Measurements from ENCODE around the gene MAN2A1.

MAN2A1 gene

DNA sequence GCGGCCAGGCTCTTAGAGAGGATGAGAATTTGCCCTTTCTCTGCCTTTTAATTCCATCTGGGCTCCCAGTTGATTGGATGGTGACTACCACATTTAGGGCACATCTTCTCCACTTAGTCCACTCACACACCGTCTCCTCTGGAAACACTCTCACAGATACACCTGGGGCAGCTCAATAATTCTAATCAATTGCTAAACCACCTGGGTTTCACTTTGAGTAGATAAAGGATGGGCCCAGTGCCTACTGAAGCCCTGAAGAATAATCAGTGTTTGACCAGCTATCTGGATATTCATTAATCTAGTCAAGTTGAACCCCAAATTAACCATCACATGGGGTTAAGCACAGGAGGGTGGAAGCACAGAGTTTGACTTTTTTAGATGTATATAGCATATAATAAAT is 19.1 kb downstream of the MAN2A1 start:
- no peak for FAIRE-seq

- no peak for FAIRE-seq
Observed at GRCh38 chr5:109709225-109709624, 19.5 kb downstream of the MAN2A1 start.

DNA sequence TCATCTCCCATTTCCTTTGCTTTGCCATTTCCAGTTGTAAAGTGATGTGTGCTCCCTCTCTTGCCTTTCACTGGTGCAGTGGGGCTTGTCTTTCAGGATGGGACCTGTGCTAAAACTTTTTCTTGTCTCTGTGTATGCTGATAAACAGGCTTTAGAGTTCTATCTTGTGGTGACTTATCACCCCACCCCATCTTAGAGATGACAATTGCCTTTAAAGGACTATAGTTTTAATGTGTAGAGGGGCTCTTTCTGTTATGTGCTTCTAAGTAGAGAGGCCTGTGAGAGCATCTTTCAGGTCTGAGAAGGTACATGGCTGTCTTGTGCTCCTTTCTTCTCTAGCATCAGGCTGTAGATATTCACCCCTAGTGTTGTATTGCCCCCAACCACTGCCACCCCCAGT is 21.9 kb downstream of the MAN2A1 start:
- no peak for FAIRE-seq

GRCh38 chr5:109713453-109713852 is 23.7 kb downstream of the MAN2A1 start:
- FAIRE-seq = no peak

DNA sequence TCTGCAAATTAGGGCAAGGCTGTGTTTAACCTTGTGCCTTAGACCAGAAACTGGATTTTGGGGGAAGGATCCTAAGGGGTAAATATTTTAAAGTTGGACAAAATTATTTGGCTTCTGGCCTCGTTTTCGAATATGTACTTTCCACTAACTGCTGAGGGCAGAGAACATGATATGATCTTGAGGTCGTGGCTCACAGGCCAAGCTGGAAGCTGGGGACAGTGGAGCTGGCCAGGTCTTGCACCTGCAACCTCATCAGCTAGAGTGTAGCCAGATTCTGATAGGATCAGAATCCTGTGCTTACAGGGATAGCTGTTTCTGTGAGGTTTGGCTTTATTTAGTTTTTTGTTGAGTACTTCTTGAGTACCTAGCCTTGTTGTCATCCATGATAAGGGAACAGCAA is 24.9 kb downstream of the MAN2A1 start:
- FAIRE-seq = no peak

GRCh38 chr5:109718216-109718615 is 28.5 kb downstream of the MAN2A1 start:
- FAIRE-seq = peak; percentile 88

GRCh38 chr5:109718632-109719031 is 28.9 kb downstream of the MAN2A1 start:
- FAIRE-seq = no peak

GRCh38 chr5:109719978-109720377 is 30.3 kb downstream of the MAN2A1 start:
- FAIRE-seq = peak; percentile 83

DNA sequence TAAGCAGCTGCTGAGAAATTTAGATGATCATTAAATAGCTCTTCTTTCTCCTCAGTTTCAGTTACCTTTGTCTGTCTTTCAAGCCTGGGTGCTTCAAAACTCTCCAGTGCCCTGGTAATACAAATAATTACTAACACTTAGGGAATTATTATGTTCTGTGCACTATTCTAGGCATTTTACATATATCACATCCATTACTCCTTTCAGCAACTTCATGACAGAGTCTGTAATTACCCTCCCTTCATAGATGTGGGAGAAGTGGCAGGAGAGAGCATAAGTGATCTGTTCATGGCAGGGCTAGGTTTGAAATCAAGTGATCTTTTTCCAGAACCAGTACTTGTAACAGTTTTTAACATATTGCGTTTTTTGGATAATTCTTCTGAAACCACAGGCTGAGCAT is 32.0 kb downstream of the MAN2A1 start:
- FAIRE-seq = no peak

DNA sequence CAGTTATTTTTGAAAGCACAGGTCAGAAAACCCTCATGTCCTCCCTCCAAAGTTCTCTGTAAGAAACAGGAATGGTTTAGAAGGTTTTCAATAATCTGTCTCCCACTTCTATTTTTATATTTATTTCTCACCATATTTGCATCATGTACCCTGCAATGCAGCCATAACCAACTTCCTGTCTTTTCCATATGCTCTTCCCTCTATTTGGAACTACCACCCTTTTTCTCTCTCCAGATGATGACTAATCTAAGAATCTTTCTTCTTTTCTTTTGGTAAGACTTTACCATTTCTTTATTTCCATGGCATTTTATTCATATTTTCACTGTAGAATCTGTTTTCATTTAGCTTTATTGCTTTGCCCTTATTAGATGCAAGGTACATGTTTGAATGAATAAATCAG is 33.9 kb downstream of the MAN2A1 start:
- FAIRE-seq = no peak

DNA sequence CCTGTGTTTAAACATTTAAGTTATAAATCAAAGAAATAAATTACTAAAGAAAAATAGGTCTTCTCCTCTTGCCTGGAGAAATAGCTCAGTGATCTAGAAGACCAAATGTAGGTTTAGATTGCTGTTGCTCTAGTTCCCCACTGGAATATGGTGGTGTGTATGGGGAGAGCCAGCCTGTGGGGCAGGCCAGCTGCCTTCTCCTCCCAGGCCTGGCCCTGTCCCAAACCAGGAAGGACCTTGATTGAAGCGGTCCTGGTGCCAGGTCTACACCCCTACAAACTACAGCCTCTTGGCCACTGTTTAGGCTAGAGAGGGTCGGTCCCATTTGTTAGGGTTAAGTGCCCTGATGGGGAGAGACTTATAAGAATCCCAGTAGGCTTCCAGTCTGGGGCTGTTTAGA is 35.4 kb downstream of the MAN2A1 start:
- no peak for FAIRE-seq

- peak; percentile 38 for FAIRE-seq
Observed at GRCh38 chr5:109739741-109740728, 50.3 kb downstream of the MAN2A1 start.

DNA sequence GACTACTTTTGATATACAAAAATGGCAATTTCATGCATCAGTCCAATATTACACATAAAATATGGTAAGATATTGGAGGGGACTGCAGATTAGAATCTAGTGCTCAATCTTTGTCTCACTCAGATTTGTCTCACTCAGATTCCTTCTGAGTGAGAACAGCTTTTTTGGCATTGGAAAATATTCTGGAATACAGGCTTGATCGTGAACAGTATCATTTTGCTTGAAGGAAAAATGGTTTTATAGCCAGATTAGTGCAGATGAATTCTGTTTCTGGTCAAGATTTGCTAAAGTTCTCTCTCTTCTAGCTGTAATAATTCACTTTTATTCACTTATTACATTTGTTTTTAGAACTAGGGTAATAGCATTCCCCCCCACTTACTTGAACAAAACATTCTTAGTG is 51.2 kb downstream of the MAN2A1 start:
- no peak for FAIRE-seq

DNA sequence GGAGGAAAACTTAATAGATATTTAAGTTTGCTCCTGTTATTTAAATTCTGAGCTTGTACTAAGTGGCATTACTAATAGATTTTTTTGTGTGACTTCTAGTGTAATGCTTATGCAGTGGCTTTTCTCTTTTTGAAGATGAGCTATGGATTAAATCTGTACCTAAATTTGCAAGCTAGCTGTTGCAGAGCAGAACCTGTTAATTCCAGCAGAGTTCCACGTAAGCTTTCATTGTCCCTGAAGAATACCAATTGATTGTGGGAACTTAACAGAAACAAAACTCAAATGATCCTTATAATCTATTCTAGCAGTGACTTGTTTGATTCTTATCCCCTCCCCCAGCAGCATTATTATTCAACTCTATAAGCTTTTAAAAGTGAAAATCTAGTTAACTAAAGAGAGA is 51.7 kb downstream of the MAN2A1 start:
- FAIRE-seq = no peak

DNA sequence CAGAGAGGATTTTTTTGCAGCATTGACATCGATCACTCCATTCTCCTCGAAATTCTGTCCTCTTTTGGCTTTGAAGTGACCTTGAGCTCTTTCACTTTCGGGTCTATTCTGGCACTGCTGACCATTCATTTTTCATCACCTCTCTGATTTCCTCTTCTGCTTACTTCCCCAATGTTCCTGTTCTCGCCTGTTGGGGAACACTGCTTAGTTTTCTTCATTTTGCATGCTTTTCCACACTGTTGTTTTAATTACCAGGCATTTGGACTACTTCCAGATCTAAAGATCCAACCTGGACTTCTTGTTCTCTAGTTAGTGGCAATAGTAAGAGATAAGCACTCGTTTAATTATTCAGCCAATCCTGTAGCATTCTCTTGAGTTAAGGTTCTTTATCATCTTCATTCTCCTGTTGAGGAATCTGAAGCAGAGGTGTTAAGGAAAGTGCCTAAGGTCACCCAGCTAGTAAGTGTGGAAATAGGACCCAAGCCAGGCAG is 53.4 kb downstream of the MAN2A1 start:
- no peak for FAIRE-seq

DNA sequence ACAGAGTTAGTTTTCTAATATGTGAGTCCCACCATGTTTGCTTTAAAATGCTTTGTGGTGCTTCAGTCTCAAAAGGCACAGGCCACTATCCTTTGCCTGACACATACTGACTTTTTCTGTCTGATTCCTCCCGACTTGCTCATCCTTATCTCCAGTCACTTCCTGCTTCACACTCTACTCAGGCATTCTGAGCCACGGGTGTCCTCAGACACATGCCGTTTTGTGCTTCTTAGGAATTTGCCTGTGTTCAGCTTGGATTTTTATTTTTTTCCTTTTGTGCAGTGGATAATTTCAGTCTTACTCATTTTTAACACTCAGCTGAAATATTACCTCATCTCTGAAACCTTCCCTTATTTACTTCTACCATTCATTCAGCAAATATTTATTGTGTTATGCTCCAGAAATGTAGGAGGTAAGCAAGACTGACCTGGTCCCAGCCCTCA is 54.1 kb downstream of the MAN2A1 start:
- FAIRE-seq = no peak

- no peak for FAIRE-seq
Observed at GRCh38 chr5:109744261-109744660, 54.5 kb downstream of the MAN2A1 start.

DNA sequence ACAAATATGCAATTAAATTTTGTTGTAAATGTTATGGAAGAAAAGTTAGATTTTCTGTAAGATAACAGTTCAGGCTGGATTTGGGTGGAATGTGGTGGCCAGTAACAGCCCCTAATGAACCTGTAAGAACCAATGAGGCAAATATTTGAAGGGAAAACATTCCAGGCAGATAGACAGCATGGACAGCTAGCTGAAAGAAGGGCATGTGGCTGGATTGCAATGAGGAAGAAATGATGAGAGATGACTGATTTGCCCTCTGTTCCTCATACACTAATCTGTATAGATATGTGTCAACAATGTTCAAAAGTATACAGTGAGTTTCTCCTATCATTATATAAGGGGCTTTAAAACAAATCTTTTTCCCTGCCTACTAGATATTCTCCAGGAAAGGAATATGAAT is 58.8 kb downstream of the MAN2A1 start:
- no peak for FAIRE-seq

GRCh38 chr5:109750463-109750862 is 60.7 kb downstream of the MAN2A1 start:
- FAIRE-seq = no peak

- FAIRE-seq = no peak
Observed at GRCh38 chr5:109753279-109753678, 63.6 kb downstream of the MAN2A1 start.

- no peak for FAIRE-seq
Observed at GRCh38 chr5:109754319-109754718, 64.6 kb downstream of the MAN2A1 start.

DNA sequence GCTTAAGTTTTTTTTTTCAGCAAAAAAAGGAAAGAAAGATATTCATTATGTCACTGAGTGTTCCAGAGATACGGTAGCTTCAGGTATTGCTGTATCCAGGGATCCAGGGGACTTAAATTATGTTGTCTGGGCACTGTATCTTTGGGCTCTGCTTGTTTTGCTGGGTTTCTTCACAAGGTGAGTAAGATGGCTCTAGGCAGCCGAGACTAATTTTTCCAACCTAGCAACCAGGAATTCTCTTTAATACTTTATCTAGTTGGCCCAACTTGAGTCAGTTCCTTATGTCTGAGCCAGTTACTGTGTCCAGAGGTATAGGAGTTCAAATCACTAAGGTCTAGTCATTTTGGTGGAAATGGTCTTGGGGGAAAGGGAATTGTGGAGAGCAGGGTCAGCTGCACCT is 66.0 kb downstream of the MAN2A1 start:
- no peak for FAIRE-seq

DNA sequence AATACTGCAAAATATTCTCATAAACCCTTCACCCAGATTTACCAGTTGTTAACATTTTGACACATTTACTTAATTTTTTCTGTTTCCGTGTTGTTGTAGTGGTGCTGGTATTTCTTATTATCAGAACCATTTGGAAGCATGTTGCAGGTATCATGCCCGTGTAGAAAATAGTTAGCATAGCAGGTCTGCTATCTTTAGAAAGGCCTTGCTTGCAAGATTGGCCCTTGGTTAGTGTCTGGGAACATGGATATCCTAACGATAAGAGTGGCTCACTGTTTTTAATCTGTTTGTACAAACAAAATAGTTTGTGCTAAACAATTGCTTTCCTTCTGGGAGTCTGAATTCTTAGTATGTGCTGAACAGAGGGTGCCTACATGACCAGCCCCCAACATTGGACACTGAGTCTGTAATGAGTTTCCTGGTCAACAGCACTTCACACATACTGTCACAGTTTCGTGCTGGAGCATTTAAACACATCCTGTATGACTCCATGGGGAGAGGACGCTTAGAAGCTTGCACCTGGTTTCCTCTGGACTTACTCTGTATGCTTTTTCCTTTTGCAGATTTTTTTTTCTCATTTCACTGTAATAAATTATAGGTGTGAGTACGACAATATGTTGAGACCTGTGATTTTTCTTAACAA is 66.9 kb downstream of the MAN2A1 start:
- FAIRE-seq = no peak

GRCh38 chr5:109757490-109757889 is 67.8 kb downstream of the MAN2A1 start:
- no peak for FAIRE-seq
